ENCODE results near the gene DCD. TPM values are rescaled to one million over a fixed set of nuclear protein-coding genes. Genes with fewer than 3 reads are reported as not detected.
A peak's percentile ranks its signal among the peaks of the same experiment; 100 is the strongest.

DCD gene
- polyA plus RNA-seq, 1 donor from 2014 or later = not detected

DNA sequence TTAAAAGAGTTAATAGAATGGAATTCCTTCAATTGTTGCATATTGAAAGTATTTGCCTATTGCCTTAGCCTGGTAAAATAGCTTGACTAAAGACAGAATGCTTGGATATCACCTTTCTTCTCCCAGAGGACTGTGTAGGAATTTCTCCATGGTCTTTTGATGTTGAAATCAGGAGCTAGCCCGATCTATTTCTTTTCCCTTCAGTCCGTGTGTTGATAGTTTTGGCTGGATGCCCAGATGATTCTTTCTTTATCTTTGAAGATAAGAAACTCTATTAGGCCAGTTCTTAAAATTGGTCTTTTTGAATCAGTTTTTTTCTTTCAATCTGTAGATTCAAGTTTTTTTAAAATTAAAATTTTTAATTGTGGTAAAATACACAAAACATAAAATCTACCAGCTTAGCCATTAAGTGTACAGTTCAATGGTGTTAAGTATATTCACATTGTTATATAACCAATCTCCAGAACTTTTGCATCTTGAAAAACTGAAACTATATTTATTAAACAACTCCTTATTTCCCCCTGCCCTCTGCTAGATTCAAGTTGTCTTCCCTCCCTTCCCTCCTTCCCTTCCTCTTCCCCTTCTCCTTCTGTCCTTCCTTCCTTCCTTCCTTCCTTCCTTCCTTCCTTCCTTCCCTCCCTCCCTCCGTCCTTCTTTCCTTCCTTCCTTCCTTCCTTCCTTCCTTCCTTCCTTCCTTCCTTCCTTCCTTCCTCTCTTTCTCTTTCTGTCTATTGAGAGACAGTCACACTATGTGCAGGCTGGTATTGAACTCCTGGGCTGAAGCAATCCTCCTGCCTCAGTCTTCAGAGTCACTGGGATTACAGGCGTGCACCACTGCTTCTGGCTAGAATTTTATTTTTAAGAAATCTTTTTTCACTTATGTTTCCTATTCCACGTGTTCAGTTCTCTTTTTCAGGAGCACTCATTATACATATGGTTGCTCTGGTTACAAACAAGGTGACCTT is 23.6 kb downstream of the DCD start:
- no peak overlapping the region for H3K4me3 ChIP-seq (ENCODE audit: low read length)
- H3F3A ChIP-seq (ENCODE audit: insufficient read depth, low read length, poor library complexity, severe bottlenecking) = no peaks in the 10 kb centered on the region
- no peak for TF ChIP-seq MXI1 (conservative IDR thresholded peaks at IDR 0.05; ENCODE audit: poor library complexity, severe bottlenecking)
- no peak for TF ChIP-seq RAD21 (conservative IDR thresholded peaks at IDR 0.05)
- no peak for TF ChIP-seq SMC3 (conservative IDR thresholded peaks at IDR 0.05; ENCODE audit: poor library complexity)
- TF ChIP-seq, protein P1, sequence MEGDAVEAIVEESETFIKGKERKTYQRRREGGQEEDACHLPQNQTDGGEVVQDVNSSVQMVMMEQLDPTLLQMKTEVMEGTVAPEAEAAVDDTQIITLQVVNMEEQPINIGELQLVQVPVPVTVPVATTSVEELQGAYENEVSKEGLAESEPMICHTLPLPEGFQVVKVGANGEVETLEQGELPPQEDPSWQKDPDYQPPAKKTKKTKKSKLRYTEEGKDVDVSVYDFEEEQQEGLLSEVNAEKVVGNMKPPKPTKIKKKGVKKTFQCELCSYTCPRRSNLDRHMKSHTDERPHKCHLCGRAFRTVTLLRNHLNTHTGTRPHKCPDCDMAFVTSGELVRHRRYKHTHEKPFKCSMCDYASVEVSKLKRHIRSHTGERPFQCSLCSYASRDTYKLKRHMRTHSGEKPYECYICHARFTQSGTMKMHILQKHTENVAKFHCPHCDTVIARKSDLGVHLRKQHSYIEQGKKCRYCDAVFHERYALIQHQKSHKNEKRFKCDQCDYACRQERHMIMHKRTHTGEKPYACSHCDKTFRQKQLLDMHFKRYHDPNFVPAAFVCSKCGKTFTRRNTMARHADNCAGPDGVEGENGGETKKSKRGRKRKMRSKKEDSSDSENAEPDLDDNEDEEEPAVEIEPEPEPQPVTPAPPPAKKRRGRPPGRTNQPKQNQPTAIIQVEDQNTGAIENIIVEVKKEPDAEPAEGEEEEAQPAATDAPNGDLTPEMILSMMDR (IDR thresholded peaks at IDR 0.05; ENCODE audit: poor library complexity, severe bottlenecking) = no peak
- no peak for TF ChIP-seq TAF1 (IDR thresholded peaks at IDR 0.05; ENCODE audit: low read depth)
- no peak for TF ChIP-seq EZH2 (IDR thresholded peaks at IDR 0.05; ENCODE audit: borderline replicate concordance, insufficient read depth, low read length, poor library complexity, severe bottlenecking)
- TF ChIP-seq, protein P2, sequence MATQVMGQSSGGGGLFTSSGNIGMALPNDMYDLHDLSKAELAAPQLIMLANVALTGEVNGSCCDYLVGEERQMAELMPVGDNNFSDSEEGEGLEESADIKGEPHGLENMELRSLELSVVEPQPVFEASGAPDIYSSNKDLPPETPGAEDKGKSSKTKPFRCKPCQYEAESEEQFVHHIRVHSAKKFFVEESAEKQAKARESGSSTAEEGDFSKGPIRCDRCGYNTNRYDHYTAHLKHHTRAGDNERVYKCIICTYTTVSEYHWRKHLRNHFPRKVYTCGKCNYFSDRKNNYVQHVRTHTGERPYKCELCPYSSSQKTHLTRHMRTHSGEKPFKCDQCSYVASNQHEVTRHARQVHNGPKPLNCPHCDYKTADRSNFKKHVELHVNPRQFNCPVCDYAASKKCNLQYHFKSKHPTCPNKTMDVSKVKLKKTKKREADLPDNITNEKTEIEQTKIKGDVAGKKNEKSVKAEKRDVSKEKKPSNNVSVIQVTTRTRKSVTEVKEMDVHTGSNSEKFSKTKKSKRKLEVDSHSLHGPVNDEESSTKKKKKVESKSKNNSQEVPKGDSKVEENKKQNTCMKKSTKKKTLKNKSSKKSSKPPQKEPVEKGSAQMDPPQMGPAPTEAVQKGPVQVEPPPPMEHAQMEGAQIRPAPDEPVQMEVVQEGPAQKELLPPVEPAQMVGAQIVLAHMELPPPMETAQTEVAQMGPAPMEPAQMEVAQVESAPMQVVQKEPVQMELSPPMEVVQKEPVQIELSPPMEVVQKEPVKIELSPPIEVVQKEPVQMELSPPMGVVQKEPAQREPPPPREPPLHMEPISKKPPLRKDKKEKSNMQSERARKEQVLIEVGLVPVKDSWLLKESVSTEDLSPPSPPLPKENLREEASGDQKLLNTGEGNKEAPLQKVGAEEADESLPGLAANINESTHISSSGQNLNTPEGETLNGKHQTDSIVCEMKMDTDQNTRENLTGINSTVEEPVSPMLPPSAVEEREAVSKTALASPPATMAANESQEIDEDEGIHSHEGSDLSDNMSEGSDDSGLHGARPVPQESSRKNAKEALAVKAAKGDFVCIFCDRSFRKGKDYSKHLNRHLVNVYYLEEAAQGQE (IDR thresholded peaks at IDR 0.05; ENCODE audit: borderline replicate concordance) = no peak
- no peak for TF ChIP-seq EP300 (conservative IDR thresholded peaks at IDR 0.05; ENCODE audit: poor library complexity, severe bottlenecking)
- no peak for TF ChIP-seq POLR2AphosphoS5 (IDR thresholded peaks at IDR 0.05)

DNA sequence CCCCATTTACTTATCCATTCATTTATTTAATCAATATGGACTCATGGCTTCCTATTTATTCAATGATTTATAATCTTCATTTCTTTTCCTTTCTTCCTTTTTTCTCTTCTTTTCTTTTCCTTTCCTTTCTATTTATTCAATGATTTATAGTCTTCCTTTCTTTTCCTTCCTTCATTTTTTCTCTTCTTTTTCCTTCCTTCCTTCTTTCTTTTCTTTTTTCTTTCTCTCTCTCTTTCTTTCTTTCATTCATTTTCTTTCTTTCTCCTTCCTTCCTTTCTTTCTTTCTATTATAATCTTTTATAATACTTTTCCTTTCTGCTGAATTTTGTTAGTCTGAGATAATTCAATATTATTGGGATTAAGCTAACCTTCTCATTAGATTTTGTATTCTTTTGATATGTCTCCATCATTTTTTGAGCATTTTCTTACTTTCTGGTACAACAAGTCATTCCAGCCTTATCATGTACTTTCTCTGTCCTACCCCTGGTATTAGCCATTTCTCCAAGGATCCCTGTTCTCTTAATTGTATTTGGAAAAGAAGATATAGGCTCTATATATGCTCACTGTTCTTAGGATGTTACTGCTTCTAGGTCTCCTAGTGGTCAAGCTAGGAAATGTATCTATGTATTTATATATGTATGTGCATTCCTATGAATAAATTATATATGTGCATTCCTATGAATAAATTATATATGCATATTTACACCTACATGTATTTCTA is 25.5 kb downstream of the DCD start:
- Histone ChIP-seq H4K20me1 (ENCODE audit: insufficient read depth) (no peaks in the 10 kb centered on the region), H3K4me3 (ENCODE audit: low read length) (no peak overlapping the region), H3K9me2 (ENCODE audit: insufficient read depth, low read length) (no peaks in the 10 kb centered on the region), H3K9me3 (ENCODE audit: low read length) (peaks cover 5% of the 10 kb centered on the region), H3F3A (ENCODE audit: insufficient read depth, low read length, poor library complexity, severe bottlenecking) (no peaks in the 10 kb centered on the region), H3K27me3 (ENCODE audit: insufficient read depth, low read depth, low read length) (no peaks in the 10 kb centered on the region), H3K9ac (ENCODE audit: low read length) (no peak overlapping the region), H3K27ac (ENCODE audit: low read length) (no peak overlapping the region), H3K4me2 (ENCODE audit: low read length) (no peak overlapping the region), H3K79me2 (replicated peaks; ENCODE audit: insufficient read depth, low read length) (no peaks in the 10 kb centered on the region), H3K36me3 (ENCODE audit: insufficient read depth, low read length) (no peaks in the 10 kb centered on the region), H2AFZ (ENCODE audit: low read depth, low read length) (no peak overlapping the region)
- no peak for TF ChIP-seq MXI1 (conservative IDR thresholded peaks at IDR 0.05; ENCODE audit: poor library complexity, severe bottlenecking)
- TF ChIP-seq, protein P1 (IDR thresholded peaks at IDR 0.05; ENCODE audit: poor library complexity, severe bottlenecking) = peak; percentile 21

More for the DNA sequence above, 23.6 kb downstream of the DCD start:
- H3K27ac ChIP-seq (ENCODE audit: low read length) = no peak overlapping the region
- no peak overlapping the region for H3K9ac ChIP-seq (ENCODE audit: low read length)
- peaks cover 10% of the 10 kb centered on the region for H3K9me3 ChIP-seq (ENCODE audit: low read length)
- H2AFZ ChIP-seq (ENCODE audit: low read depth, low read length) = no peak overlapping the region
- no peaks in the 10 kb centered on the region for H3K27me3 ChIP-seq (ENCODE audit: insufficient read depth, low read depth, low read length)
- H3K79me2 ChIP-seq (replicated peaks; ENCODE audit: insufficient read depth, low read length) = no peaks in the 10 kb centered on the region
- H3K36me3 ChIP-seq (ENCODE audit: insufficient read depth, low read length) = no peaks in the 10 kb centered on the region
- H3K9me2 ChIP-seq (ENCODE audit: insufficient read depth, low read length) = no peaks in the 10 kb centered on the region
- H3K4me2 ChIP-seq (ENCODE audit: low read length) = no peak overlapping the region
- H4K20me1 ChIP-seq (ENCODE audit: insufficient read depth) = no peaks in the 10 kb centered on the region
